Neural progenitor cell (in vitro differentiated cells): Measurements from ENCODE around the gene MBOAT1. TPM values are rescaled to one million over a fixed set of nuclear protein-coding genes. Genes with fewer than 3 reads are reported as not detected.

Experiments used
- DNase-seq: peaks from one replicate; pipeline ENCODE4 v3.0.0-alpha.2; 2016; ENCODE audit warnings: low spot score
- H2AFZ ChIP-seq: fragments of 200-600 bp; sonication (generic); replicated peaks from 2 replicates; pipeline ENCODE4 v1.6.1; 2016; ENCODE audit warnings: antibody characterized with exemption
- H3F3A ChIP-seq: fragments of 200-600 bp; sonication (generic); 2 replicates; pipeline ENCODE4 v1.6.1; 2016; ENCODE audit warnings: antibody characterized with exemption, low read depth
- H3K27ac ChIP-seq: fragments of 200-600 bp; sonication (generic); 2 replicates; pipeline ENCODE4 v1.5.1; 2016; ENCODE audit warnings: mild to moderate bottlenecking
- H3K27me3 ChIP-seq: fragments of 200-600 bp; sonication (generic); 2 replicates; pipeline ENCODE4 v1.6.1; 2016; ENCODE audit warnings: mild to moderate bottlenecking, moderate library complexity
- H3K36me3 ChIP-seq: fragments of 200-600 bp; sonication (generic); 2 replicates; pipeline ENCODE4 v1.5.1; 2016
- H3K4me1 ChIP-seq: fragments of 200-600 bp; sonication (generic); 2 replicates; pipeline ENCODE4 v1.6.1; 2016; ENCODE audit warnings: mixed run types
- H3K4me2 ChIP-seq: fragments of 200-600 bp; sonication (generic); 2 replicates; pipeline ENCODE4 v1.6.1; 2016
- H3K4me3 ChIP-seq: fragments of 200-600 bp; sonication (generic); 2 replicates; pipeline ENCODE4 v1.5.1; 2016
- H3K79me2 ChIP-seq: fragments of 200-600 bp; sonication (generic); 2 replicates; pipeline ENCODE4 v1.6.1; 2016; ENCODE audit warnings: low read depth
- H3K9ac ChIP-seq: fragments of 200-600 bp; sonication (generic); 2 replicates; pipeline ENCODE4 v1.6.1; 2016
- H3K9me3 ChIP-seq: fragments of 200-600 bp; sonication (generic); 2 replicates; pipeline ENCODE4 v1.5.1; 2016; ENCODE audit warnings: low read depth
- H4K20me1 ChIP-seq: fragments of 200-600 bp; sonication (generic); 2 replicates; pipeline ENCODE4 v1.6.1; 2016; ENCODE audit warnings: low read depth
- H3K27ac Mint-ChIP-seq: 3 replicates; pipeline ENCODE4 v1.8.0; 2021; ENCODE audit warnings: mixed read lengths
- H3K27me3 Mint-ChIP-seq: 2 replicates; pipeline ENCODE4 v1.8.0; 2022; ENCODE audit warnings: low read depth, mild to moderate bottlenecking, inconsistent platforms, moderate library complexity, mixed read lengths; ENCODE audit not compliant: insufficient read depth
- H3K36me3 Mint-ChIP-seq: 3 replicates; pipeline ENCODE4 v1.8.0; 2021; ENCODE audit warnings: mixed read lengths
- H3K4me1 Mint-ChIP-seq: 3 replicates; pipeline ENCODE4 v1.8.0; 2021; ENCODE audit warnings: mixed read lengths
- H3K4me3 Mint-ChIP-seq: 3 replicates; pipeline ENCODE4 v1.8.0; 2021; ENCODE audit warnings: mild to moderate bottlenecking, moderate library complexity, mixed read lengths
- H3K9me3 Mint-ChIP-seq: 3 replicates; pipeline ENCODE4 v1.8.0; 2020; ENCODE audit warnings: mixed read lengths
- EZH2 ChIP-seq: fragments of 200-600 bp; sonication (generic); IDR thresholded peaks from 2 replicates; pipeline ENCODE4 v1.6.1; 2017; ENCODE audit warnings: antibody characterized with exemption, mild to moderate bottlenecking, moderate library complexity
- EZH2phosphoT487 ChIP-seq: fragments of 200-600 bp; sonication (generic); IDR thresholded peaks from 2 replicates; pipeline ENCODE4 v1.6.1; 2017; ENCODE audit warnings: antibody characterized with exemption
- total RNA-seq: library from RNA; depleted of rRNA; stranded (reverse); fragments of >200 nt; gene quantifications from 2 replicates; pipeline ENCODE4 v1.2.3, GENCODE V29; 2015; ENCODE audit warnings: low replicate concordance
- TF ChIP-seq, protein P1 (sequence below): fragments of 200-600 bp; sonication (generic); IDR thresholded peaks from 2 replicates; pipeline ENCODE4 v1.5.1; 2017; ENCODE audit warnings: antibody characterized with exemption, mild to moderate bottlenecking

Gene MBOAT1
- total RNA-seq, 1 donor from 2014 or later: 0.45 TPM

DNA sequence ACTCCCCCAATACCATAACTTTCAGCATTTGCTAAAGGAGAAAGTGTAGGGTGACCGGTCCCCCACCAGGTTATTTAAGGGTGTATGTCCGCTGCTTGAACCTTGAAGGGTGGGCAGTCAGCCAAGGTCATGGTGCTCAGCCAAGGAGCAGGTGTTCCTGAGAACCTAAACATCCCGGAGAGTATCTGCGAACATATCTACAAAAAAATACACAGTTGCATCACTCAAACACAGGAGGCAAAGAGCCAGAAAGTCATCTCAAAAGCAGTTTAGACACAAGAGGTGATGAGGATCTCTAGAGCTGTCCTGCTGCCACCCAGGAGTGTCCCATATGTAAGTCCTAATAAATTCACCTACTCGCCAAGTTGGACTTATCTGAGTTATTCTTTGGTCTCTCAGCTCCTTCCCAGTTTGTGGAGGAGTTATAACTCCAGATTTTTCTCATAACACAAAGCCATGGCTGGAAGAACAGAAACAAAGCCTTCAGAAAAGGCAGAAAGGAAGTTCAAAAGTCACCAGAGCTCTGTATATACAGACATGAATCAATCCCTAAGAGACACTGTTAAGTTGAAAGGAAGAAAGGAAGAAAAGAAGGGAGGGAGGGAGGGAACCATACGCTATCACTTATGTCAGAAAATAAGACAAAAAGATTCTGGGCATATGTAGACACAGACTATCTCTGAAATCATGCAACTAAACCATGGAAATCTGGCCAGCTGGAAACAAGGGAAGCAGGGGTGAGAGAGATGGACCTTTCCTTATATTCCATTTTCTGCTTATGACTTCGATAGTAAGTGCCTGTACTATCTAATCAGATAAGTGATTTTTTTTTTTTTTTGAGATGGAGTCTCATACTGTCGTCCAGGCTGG, 11.3 kb downstream of the MBOAT1 start:
- Mint-ChIP-seq H3K27me3 (peaks cover 6% of the 10 kb centered on the region), H3K27ac (no peak overlapping the region)

GRCh38 chr6:20198775-20199174, 13.5 kb downstream of the MBOAT1 start:
- H3K27me3 ChIP-seq: no peaks in the 10 kb centered on the region
- H3K4me1 ChIP-seq: no peaks in the 10 kb centered on the region
- DNase-seq: no peak
- H4K20me1 ChIP-seq: no peaks in the 10 kb centered on the region
- no peak overlapping the region for H3K4me2 ChIP-seq
- TF ChIP-seq, protein P1, sequence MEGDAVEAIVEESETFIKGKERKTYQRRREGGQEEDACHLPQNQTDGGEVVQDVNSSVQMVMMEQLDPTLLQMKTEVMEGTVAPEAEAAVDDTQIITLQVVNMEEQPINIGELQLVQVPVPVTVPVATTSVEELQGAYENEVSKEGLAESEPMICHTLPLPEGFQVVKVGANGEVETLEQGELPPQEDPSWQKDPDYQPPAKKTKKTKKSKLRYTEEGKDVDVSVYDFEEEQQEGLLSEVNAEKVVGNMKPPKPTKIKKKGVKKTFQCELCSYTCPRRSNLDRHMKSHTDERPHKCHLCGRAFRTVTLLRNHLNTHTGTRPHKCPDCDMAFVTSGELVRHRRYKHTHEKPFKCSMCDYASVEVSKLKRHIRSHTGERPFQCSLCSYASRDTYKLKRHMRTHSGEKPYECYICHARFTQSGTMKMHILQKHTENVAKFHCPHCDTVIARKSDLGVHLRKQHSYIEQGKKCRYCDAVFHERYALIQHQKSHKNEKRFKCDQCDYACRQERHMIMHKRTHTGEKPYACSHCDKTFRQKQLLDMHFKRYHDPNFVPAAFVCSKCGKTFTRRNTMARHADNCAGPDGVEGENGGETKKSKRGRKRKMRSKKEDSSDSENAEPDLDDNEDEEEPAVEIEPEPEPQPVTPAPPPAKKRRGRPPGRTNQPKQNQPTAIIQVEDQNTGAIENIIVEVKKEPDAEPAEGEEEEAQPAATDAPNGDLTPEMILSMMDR: no peak
- TF ChIP-seq EZH2: no peak
- no peak for TF ChIP-seq EZH2phosphoT487
- no peak overlapping the region for H3K9ac ChIP-seq
- peaks cover 3% of the 10 kb centered on the region for H3K27me3 Mint-ChIP-seq
- no peaks in the 10 kb centered on the region for H3K79me2 ChIP-seq
- H3K4me3 Mint-ChIP-seq: no peak overlapping the region
- no peaks in the 10 kb centered on the region for H3K9me3 Mint-ChIP-seq
- H3K9me3 ChIP-seq: no peaks in the 10 kb centered on the region
- no peaks in the 10 kb centered on the region for H3K36me3 Mint-ChIP-seq
- no peak overlapping the region for H3K27ac ChIP-seq
- peaks cover 7% of the 10 kb centered on the region for H3K4me1 Mint-ChIP-seq
- no peaks in the 10 kb centered on the region for H3F3A ChIP-seq
- H2AFZ ChIP-seq: no peak overlapping the region
- no peak overlapping the region for H3K4me3 ChIP-seq
- no peaks in the 10 kb centered on the region for H3K36me3 ChIP-seq
- H3K27ac Mint-ChIP-seq: no peak overlapping the region

More for the DNA sequence above, 11.3 kb downstream of the MBOAT1 start:
- no peaks in the 10 kb centered on the region for H3K4me1 ChIP-seq
- no peaks in the 10 kb centered on the region for H4K20me1 ChIP-seq
- Mint-ChIP-seq H3K4me1 (peaks cover 13% of the 10 kb centered on the region), H3K9me3 (peaks cover 2% of the 10 kb centered on the region), H3K4me3 (no peak overlapping the region), H3K36me3 (no peaks in the 10 kb centered on the region)
- H3K79me2 ChIP-seq: no peaks in the 10 kb centered on the region
- TF ChIP-seq EZH2phosphoT487 (no peak), EZH2 (no peak)
- TF ChIP-seq, protein P1: no peak
- no peaks in the 10 kb centered on the region for H3K36me3 ChIP-seq
- no peak overlapping the region for H3K4me3 ChIP-seq
- DNase-seq: no peak
- H3K9me3 ChIP-seq: no peaks in the 10 kb centered on the region
- no peak overlapping the region for H2AFZ ChIP-seq
- H3F3A ChIP-seq: no peaks in the 10 kb centered on the region
- H3K9ac ChIP-seq: no peak overlapping the region
- H3K27me3 ChIP-seq: no peaks in the 10 kb centered on the region
- H3K4me2 ChIP-seq: no peak overlapping the region
- no peak overlapping the region for H3K27ac ChIP-seq

DNA sequence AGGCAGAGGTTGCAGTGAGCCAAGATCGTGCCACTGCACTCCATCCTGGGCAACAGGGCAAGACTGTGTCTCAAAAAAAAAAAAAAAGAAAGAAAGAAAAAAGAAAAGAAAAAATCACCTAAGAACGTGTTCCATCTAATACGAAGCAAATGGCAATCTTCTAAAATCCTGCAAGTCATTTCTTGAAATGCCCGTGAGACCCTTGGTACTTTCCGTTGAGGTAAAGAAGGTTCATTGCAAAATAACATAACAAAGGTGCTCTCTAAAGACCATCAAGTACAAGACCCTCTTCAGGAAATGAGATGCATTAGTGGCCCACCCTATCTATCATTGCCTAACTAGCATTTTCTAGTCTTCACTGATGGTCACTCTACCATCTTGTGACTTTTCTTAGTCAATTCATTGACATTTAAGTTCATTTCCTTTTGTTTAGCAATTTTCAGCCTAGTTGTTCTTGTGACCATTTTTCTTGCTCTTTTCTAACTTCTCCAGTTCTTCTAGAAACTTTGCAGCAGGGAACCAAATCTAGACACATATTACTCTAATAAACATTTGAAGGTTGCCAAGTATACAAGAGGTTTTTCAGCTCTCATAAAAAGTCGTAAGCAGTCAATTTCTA, 14.0 kb downstream of the MBOAT1 start:
- Histone ChIP-seq H3K36me3 (no peaks in the 10 kb centered on the region), H3K27ac (no peak overlapping the region), H3K27me3 (no peaks in the 10 kb centered on the region), H3K9ac (no peak overlapping the region), H3K9me3 (no peaks in the 10 kb centered on the region), H3K79me2 (no peaks in the 10 kb centered on the region), H3F3A (no peaks in the 10 kb centered on the region), H3K4me1 (no peaks in the 10 kb centered on the region), H3K4me2 (no peak overlapping the region), H4K20me1 (no peaks in the 10 kb centered on the region), H3K4me3 (no peak overlapping the region), H2AFZ (no peak overlapping the region)
- peaks cover 3% of the 10 kb centered on the region for H3K27me3 Mint-ChIP-seq
- H3K27ac Mint-ChIP-seq: no peak overlapping the region
- no peaks in the 10 kb centered on the region for H3K9me3 Mint-ChIP-seq
- TF ChIP-seq, protein P1: no peak
- TF ChIP-seq EZH2phosphoT487: no peak
- TF ChIP-seq EZH2: no peak
- no peak overlapping the region for H3K4me3 Mint-ChIP-seq
- H3K36me3 Mint-ChIP-seq: no peaks in the 10 kb centered on the region
- peaks cover 7% of the 10 kb centered on the region for H3K4me1 Mint-ChIP-seq
- DNase-seq: no peak
